Lung (tissue), 12 donors: ENCODE results near the gene GET3. TPM values are rescaled to one million over a fixed set of nuclear protein-coding genes. Genes with fewer than 3 reads are reported as not detected.

ENCODE experiments used
- ATAC-seq: fragments of 200-7000 bp; cut with Tn5 transposase; one replicate; pipeline ENCODE4 v1.9.1; 2020; ENCODE audit warnings: moderate number of reproducible peaks; ENCODE audit not compliant: insufficient read depth, low FRiP score
- DNase-seq, 3 donors: peaks; one replicate each; pipeline ENCODE4 v3.0.0-alpha.2; 2013 to 2017
- H3K27ac ChIP-seq, 2 donors: one replicate each; pipeline ENCODE4 v1.5.1; 2013; ENCODE audit warnings: mild to moderate bottlenecking in 2 of 2, moderate library complexity in 2 of 2, control low read depth in 1 of 2, inconsistent platforms in 1 of 2, low read depth in 1 of 2, low read length in 1 of 2
- H3K27me3 ChIP-seq, 3 donors: one replicate each; pipeline ENCODE4 v1.5.1; 2013; ENCODE audit warnings: low read length in 2 of 3; ENCODE audit not compliant: control insufficient read depth in 3 of 3, insufficient read depth in 3 of 3
- H3K36me3 ChIP-seq, 4 donors: one replicate each; pipeline ENCODE4 v1.5.1; 2013; ENCODE audit warnings: low read length in 4 of 4, mild to moderate bottlenecking in 1 of 4, moderate library complexity in 1 of 4; ENCODE audit not compliant: control insufficient read depth in 4 of 4, insufficient read depth in 4 of 4
- H3K4me1 ChIP-seq, 5 donors: one replicate each; pipeline ENCODE4 v1.5.1; 2013; ENCODE audit warnings: low read length in 5 of 5, mild to moderate bottlenecking in 2 of 5, moderate library complexity in 1 of 5; ENCODE audit not compliant: control insufficient read depth in 5 of 5, insufficient read depth in 5 of 5
- H3K4me3 ChIP-seq: one replicate; pipeline ENCODE4 v1.5.1; 2013; ENCODE audit warnings: mild to moderate bottlenecking, control low read depth, moderate library complexity
- H3K9ac ChIP-seq, 2 donors: one replicate each; pipeline ENCODE4 v1.5.1; 2013; ENCODE audit warnings: low read length in 2 of 2, control low read depth in 1 of 2; ENCODE audit not compliant: insufficient read depth in 1 of 2
- H3K9me3 ChIP-seq, 4 donors: one replicate each; pipeline ENCODE4 v1.5.1; 2013; ENCODE audit warnings: low read length in 3 of 4, mild to moderate bottlenecking in 1 of 4, moderate library complexity in 1 of 4; ENCODE audit not compliant: control insufficient read depth in 4 of 4, insufficient read depth in 3 of 4
- CTCF ChIP-seq: IDR thresholded peaks from 2 replicates; pipeline ENCODE4 v1.5.1; 2012; ENCODE audit warnings: mild to moderate bottlenecking; ENCODE audit errors: control extremely low read depth, extremely low read depth
- WGBS, 2 donors: extraction: QIAGEN DNeasy Blood & Tissue Kit; methylation state at CpG; one replicate each; pipeline ENCODE4 v1.1.7; 2013; 5-methylcytosine and 5-hydroxymethylcytosine counted together
- polyA plus RNA-seq, 2 donors: library from polyadenylated mRNA; stranded (reverse); fragments of 200-250 nt; gene quantifications; one replicate each; pipeline ENCODE4 v1.2.1, GENCODE V29; 2013
- total RNA-seq, 2 donors: library from RNA; depleted of rRNA in 1 of 2; stranded (reverse); fragments of >200 nt in 1 of 2; gene quantifications; one replicate each; pipeline ENCODE4 v1.2.1, GENCODE V29; 2014 to 2021
- donor health status: control.
- donor health status: control.
- donor health status: Bipolar disorder and iron deficiency.
- donor health status: healthy.
- donor health status: DM: yes; HTN: yes; CAD: no.

The GET3 gene
- total and polyA plus RNA-seq, 4 donors: 33.4 to 112 (median 76.9) TPM

GRCh38 chr19:12752056-12752781, 14.9 kb downstream of the GET3 start:
- peaks cover 0 to 4% (median 0%) of the 10 kb centered on the region in 5 donors for H3K4me1 ChIP-seq
- peaks cover 0 to 7% (median 2%) of the 10 kb centered on the region in 4 donors for H3K9me3 ChIP-seq
- H3K27me3 ChIP-seq: peaks cover 0 to 16% (median 6%) of the 10 kb centered on the region in 3 donors
- H3K4me3 ChIP-seq: no peak overlapping the region
- no peak overlapping the region for H3K27ac ChIP-seq
- peaks cover 5 to 12% (median 7%) of the 10 kb centered on the region in 4 donors for H3K36me3 ChIP-seq
- H3K9ac ChIP-seq: no peak overlapping the region
- ATAC-seq (no peak), DNase-seq (no peak)
- TF ChIP-seq CTCF: no peak
- 83 to 86% methylated on average over 23 of the region's 23 CpGs for whole genome bisulfite sequencing, 2 donors

- DNase-seq: no peak
These were observed 17.3 kb downstream of the GET3 start for GRCh38 chr19:12754465-12755196.

GRCh38 chr19:12756150-12756883, 19.0 kb downstream of the GET3 start:
- no peak for ATAC-seq
- H3K36me3 ChIP-seq: no peaks in the 10 kb centered on the region
- no peak for TF ChIP-seq CTCF
- no peak overlapping the region for H3K27ac ChIP-seq
- DNase-seq: no peak
- WGBS, 2 donors: 87 to 94% methylated on average over 19 of the region's 19 CpGs
- H3K27me3 ChIP-seq: no peaks in the 10 kb centered on the region
- no peak overlapping the region for H3K9ac ChIP-seq
- H3K4me1 ChIP-seq: peaks cover 0 to 7% (median 0%) of the 10 kb centered on the region in 5 donors
- H3K4me3 ChIP-seq: no peak overlapping the region
- H3K9me3 ChIP-seq: no peaks in the 10 kb centered on the region

More at GRCh38 chr19:12754465-12755196, 17.3 kb downstream of the GET3 start:
- ATAC-seq: no peak
- no peak for TF ChIP-seq CTCF
- Histone ChIP-seq H3K27ac (no peak overlapping the region), H3K4me3 (no peak overlapping the region), H3K4me1 (peaks cover 0 to 7% (median 0%) of the 10 kb centered on the region in 5 donors), H3K27me3 (peaks cover 0 to 14% (median 6%) of the 10 kb centered on the region in 3 donors), H3K9ac (no peak overlapping the region), H3K36me3 (no peaks in the 10 kb centered on the region), H3K9me3 (no peaks in the 10 kb centered on the region)
- WGBS, 2 donors: 65 to 73% methylated on average over 44 to 50 of the region's 50 CpGs
